Endothelial cell (in vitro differentiated cells): ENCODE data around the gene IGFLR1. TPM values are rescaled to one million over a fixed set of nuclear protein-coding genes. Genes with fewer than 3 reads are reported as not detected.

ENCODE experiments used
- DNase-seq: peaks from one replicate; pipeline ENCODE4 v3.0.0; 2021; ENCODE audit warnings: low spot score
- H3K27ac Mint-ChIP-seq: one replicate; pipeline ENCODE4 v1.8.0; 2021; ENCODE audit warnings: mixed read lengths, inconsistent platforms; ENCODE audit not compliant: unreplicated experiment
- H3K27me3 Mint-ChIP-seq: one replicate; pipeline ENCODE4 v1.8.0; 2021; ENCODE audit warnings: mild to moderate bottlenecking, moderate library complexity, mixed read lengths, inconsistent platforms; ENCODE audit not compliant: unreplicated experiment
- H3K36me3 Mint-ChIP-seq: one replicate; pipeline ENCODE4 v1.8.0; 2021; ENCODE audit warnings: mild to moderate bottlenecking, low read depth, mixed read lengths, inconsistent platforms; ENCODE audit not compliant: unreplicated experiment
- H3K4me1 Mint-ChIP-seq: one replicate; pipeline ENCODE4 v1.8.0; 2021; ENCODE audit warnings: mild to moderate bottlenecking, mixed read lengths, inconsistent platforms; ENCODE audit not compliant: unreplicated experiment
- H3K4me3 Mint-ChIP-seq: one replicate; pipeline ENCODE4 v1.8.0; 2021; ENCODE audit warnings: mild to moderate bottlenecking, mixed read lengths, inconsistent platforms; ENCODE audit not compliant: unreplicated experiment
- H3K9me3 Mint-ChIP-seq: one replicate; pipeline ENCODE4 v1.8.0; 2021; ENCODE audit warnings: mixed read lengths, inconsistent platforms; ENCODE audit not compliant: unreplicated experiment
- CTCF ChIP-seq: fragments of 200-600 bp; sonication (generic); IDR thresholded peaks from one replicate; pipeline ENCODE4 v1.5.0; 2021; ENCODE audit warnings: antibody characterized with exemption; ENCODE audit not compliant: unreplicated experiment
- total RNA-seq: library from RNA; stranded (reverse); fragmentation: NEBNext Ultra II Directional; extraction: Animal tissue kit (Norgen Biotek cat#: 25700); gene quantifications from one replicate; pipeline ENCODE4 v1.2.1, GENCODE V29; 2021; ENCODE audit not compliant: unreplicated experiment

Gene IGFLR1
- total RNA-seq, 1 donor from 2014 or later = 3.2 TPM

GRCh38 chr19:35733180-35734125 lies 8.8 kb downstream of the IGFLR1 start:
- no peaks in the 10 kb centered on the region for H3K4me1 Mint-ChIP-seq
- no peak overlapping the region for H3K27ac Mint-ChIP-seq
- TF ChIP-seq CTCF = no peak
- H3K27me3 Mint-ChIP-seq = peaks cover 25% of the 10 kb centered on the region
- no peak for DNase-seq
- peak overlapping the region; percentile 49 for H3K4me3 Mint-ChIP-seq
- H3K9me3 Mint-ChIP-seq = no peaks in the 10 kb centered on the region
- H3K36me3 Mint-ChIP-seq = peaks cover 56% of the 10 kb centered on the region

- H3K27me3 Mint-ChIP-seq = peaks cover 25% of the 10 kb centered on the region
- H3K36me3 Mint-ChIP-seq = peaks cover 64% of the 10 kb centered on the region
- H3K27ac Mint-ChIP-seq = no peak overlapping the region
- no peak for TF ChIP-seq CTCF
- no peaks in the 10 kb centered on the region for H3K9me3 Mint-ChIP-seq
- no peak for DNase-seq
- H3K4me1 Mint-ChIP-seq = no peaks in the 10 kb centered on the region
- no peak overlapping the region for H3K4me3 Mint-ChIP-seq
Observed at GRCh38 chr19:35732540-35733179, 9.6 kb downstream of the IGFLR1 start.

GRCh38 chr19:35731779-35732405 lies 10.4 kb downstream of the IGFLR1 start:
- Mint-ChIP-seq H3K27ac (no peak overlapping the region), H3K9me3 (no peaks in the 10 kb centered on the region), H3K27me3 (peaks cover 25% of the 10 kb centered on the region), H3K4me3 (peak overlapping the region; percentile 25), H3K36me3 (peaks cover 68% of the 10 kb centered on the region), H3K4me1 (no peaks in the 10 kb centered on the region)
- no peak for DNase-seq
- no peak for TF ChIP-seq CTCF

- Mint-ChIP-seq H3K4me3 (peak overlapping the region; percentile 25), H3K27ac (no peak overlapping the region), H3K27me3 (peaks cover 24% of the 10 kb centered on the region), H3K36me3 (peaks cover 68% of the 10 kb centered on the region), H3K9me3 (no peaks in the 10 kb centered on the region), H3K4me1 (no peaks in the 10 kb centered on the region)
- no peak for DNase-seq
- TF ChIP-seq CTCF = no peak
Observed at GRCh38 chr19:35731353-35731752, 10.9 kb downstream of the IGFLR1 start.
